Measurements from ENCODE around the gene EIF2AK2.

Gene EIF2AK2

DNA sequence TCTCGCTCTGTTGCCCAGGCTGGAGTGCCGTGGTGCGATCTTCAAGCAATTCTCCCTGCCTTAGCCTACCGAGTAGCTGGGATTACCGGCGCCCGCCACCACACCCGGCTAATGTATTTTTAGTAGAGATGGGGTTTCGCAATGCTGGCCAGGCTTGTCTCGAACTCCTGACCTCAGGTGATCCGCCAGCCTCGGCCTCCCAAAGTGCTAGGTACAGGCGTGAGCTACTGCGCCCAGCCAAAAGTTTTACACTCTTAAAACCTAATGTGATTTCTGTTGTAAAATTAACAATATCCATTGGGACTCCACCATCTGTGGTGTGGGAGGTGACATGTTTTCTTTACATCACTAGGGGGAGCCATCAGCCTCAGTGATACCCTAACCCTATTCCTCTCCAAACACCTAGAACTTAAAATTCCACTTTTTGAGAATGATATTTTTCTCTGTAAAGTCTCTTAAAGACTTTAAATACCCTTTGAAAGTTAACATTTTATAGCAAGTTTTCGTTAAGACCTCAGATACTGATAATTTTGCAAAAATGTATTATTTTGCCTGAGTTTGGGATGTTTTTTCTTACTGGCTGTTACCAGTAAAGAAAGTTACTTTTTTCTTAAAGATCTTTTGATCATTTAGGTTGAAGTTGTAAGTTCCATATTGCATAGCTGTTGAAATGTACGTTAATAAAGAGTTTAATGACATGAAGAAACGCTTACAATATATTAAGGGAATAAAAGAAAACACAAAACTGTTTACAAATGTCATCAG is 11.6 kb upstream of the EIF2AK2 start:
- DNase-seq = peak; percentile 9 to 46

DNA sequence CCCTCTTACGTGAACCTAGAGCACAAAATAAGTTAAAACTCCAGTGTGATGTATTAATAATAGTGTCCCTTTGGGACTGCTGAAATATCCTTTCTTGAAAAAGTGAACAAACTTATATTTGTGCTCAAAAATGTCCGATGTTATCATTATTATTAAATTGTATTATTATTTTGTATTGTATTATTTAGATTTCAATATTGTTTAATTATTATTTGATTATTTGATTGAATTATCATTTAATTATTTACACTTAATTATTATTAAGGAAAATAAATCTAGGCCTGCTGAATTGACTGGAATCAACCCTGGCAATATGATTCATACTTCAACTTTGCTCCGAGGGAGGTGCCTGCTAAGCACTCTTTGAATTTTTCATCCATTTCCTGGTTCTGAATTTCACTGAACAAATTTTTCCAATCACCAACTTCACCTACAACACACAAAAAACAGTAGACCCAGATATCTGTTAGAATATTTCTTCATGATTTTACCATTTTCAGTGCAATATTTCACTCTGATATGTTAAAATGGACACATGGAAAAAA is 10.9 kb upstream of the EIF2AK2 start:
- DNase-seq = no peak

DNA sequence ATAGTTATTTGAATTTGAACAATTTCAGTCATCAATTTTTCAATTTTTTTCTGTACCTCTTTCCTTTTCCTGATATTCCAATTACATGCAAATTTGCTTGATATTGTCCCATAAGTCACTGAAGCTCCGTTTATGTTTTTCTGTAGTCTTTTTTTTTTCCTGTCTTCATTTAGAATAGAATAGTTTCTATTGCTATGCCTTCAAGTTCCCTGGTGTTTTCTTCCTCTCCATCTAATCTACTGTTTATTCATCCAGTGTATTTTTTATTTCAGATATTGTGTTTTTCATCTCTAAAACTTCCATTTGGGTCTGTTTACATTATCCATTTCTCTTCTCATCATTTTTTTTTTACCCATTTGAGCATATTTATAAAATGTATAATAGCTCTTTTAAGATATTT is 8.0 kb upstream of the EIF2AK2 start:
- DNase-seq = no peak

GRCh38 chr2:37156071-37156856 is 516 bp downstream of the EIF2AK2 start:
- DNase-seq = peak; percentile 36 to 75

DNA sequence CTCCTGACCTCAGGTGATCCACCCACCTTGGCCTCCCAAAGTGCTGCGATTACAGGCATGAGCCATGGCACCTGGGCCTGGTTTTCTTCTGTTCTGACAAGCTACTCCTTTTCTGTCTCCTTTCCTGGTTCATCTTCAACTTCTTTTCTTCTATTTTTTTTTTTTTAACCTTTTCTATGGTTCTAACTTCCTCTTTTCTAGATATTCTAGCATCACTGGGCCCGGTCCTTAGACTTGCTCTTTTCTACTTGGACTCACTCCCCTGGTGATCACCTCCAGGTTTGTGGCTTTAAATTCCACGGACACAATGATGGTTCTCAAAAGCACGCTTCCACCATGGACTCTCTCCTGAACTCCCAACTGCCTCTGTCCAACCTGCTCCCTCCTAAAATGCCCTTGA is 2.0 kb downstream of the EIF2AK2 start:
- DNase-seq = no peak

DNA sequence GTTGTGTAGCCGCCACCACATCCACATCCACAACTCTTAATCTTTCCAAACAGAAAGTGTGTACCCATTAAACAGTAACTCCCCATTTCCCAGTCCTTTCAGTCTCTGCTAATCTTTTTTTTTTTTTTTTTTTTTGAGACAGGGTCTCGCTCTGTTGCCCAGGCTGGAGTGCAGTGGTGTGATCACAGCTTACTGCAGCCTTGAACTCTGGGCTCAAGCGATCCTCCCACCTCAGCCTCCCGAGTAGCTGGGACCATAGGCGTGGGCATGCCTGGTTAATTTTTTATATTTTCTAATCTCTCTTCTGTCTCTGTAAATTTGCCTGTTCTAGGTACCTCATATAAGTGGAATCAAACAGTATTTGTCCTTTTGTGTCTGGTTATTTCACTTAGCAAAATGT is 3.6 kb downstream of the EIF2AK2 start:
- no peak for DNase-seq

GRCh38 chr2:37149626-37150322 is 7.0 kb downstream of the EIF2AK2 start:
- no peak for DNase-seq

GRCh38 chr2:37148325-37148724 is 8.5 kb downstream of the EIF2AK2 start:
- DNase-seq = no peak

DNA sequence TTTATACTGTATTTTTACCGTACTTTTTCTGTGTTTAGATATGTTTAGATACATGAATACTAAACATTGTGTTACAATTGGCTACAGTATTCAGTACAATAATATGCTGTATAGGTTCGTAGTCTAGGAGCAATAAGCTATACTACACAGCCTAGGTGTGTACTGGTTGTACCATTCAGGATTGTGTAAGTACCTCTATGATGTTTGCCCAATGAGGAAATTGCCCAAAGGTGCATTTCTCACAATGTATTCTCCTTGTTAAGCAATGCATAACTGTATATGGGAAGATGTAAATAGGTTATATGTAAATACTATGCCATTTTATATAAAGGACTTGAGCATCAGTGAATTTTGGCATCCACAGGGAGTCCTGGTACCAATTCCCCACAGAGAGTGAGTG is 10.7 kb downstream of the EIF2AK2 start:
- no peak for DNase-seq

DNA sequence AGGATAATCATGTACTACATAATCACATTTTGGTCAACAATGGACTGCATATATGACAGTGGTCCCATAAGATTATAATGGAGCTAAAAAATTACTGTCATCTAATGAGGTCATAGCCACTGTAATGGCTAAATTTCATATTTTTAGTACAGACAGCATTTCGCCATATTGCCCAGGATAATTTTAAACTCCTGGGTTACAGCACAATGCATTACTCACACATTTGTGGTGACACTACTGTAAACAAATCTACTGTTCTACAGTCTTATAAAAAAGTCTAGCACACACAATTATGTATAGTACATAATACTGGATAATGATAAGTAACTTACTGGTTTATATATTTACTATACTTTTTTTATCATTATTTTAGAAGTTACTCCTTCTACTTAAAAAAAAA is 12.8 kb downstream of the EIF2AK2 start:
- DNase-seq = no peak

DNA sequence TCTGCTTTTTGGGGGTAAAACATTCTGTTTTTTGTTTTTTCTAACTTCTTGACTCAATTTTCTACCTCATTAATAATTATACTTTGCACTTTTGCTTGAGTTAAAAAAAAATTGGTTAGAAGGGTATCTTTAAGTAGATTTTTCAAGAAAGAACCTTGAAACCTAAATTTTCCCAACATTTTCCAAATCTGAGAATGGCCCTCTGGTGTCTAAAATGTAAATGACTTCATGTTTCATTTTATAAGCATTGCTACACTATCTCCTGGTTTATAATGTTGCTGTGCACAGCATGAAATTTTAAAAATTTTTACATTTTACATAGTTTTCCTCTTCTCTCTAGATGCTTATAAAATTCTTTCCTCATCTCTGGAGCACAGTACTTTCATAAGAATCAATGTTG is 14.2 kb downstream of the EIF2AK2 start:
- DNase-seq = no peak

DNA sequence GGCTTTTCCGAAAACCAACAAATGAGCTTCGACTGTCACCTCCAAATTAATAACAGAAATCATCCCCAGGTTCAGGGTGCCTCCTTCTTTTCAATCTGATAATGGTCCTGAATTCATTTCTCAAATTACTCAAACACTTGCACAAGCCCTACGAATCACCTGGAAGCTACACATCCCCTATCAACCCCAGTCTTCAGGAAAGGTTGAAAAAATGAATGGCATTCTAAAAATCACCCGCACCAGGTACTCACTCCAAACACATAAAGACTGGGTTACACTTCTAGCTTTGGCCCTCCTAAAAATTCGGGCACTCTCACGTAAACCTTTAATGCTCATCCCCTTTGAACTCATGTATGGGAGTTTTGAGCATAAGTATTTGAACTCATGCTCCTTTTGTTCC is 23.9 kb downstream of the EIF2AK2 start:
- DNase-seq = no peak

DNA sequence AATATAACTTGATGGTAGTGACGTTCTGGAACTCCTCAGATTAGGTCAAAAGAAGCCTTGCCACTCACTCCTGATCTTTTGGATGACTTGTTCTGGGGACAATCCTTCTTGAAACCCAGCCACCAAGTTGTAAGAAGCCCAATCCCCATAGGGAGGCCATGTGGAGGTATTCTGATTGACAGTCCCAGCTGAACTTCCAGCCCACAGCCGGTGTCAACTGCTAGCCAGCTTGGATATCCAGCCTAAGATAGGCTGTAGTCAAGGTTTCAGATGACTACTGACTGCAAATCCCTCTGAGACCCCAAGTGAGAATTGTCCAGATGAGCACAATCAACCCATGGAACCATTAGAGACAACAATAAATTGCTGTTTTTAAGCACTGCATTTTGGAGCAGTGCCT is 31.4 kb downstream of the EIF2AK2 start:
- no peak for DNase-seq

- no peak for DNase-seq
Observed at GRCh38 chr2:37119157-37119556, 37.6 kb downstream of the EIF2AK2 start.

DNA sequence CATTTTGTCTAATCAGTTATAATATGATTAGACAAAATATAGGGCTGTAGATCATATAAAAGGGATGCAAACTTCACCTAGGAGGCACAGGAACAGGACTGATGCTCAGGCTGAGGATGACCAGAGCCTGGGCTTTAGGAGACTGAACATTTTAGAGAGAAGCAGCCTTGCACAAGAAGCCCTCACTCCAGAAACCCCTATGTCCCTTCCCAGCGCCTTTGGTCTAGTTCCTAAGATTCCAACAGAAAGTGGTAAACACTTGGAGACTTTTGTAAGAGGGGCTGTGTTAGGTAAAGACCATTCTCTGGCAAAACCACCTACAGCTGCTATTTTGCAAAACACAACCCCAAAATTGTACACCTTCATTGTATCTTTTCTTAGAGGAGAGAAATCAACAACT is 39.2 kb downstream of the EIF2AK2 start:
- no peak for DNase-seq

GRCh38 chr2:37111958-37112357 is 44.8 kb downstream of the EIF2AK2 start:
- DNase-seq = no peak

DNA sequence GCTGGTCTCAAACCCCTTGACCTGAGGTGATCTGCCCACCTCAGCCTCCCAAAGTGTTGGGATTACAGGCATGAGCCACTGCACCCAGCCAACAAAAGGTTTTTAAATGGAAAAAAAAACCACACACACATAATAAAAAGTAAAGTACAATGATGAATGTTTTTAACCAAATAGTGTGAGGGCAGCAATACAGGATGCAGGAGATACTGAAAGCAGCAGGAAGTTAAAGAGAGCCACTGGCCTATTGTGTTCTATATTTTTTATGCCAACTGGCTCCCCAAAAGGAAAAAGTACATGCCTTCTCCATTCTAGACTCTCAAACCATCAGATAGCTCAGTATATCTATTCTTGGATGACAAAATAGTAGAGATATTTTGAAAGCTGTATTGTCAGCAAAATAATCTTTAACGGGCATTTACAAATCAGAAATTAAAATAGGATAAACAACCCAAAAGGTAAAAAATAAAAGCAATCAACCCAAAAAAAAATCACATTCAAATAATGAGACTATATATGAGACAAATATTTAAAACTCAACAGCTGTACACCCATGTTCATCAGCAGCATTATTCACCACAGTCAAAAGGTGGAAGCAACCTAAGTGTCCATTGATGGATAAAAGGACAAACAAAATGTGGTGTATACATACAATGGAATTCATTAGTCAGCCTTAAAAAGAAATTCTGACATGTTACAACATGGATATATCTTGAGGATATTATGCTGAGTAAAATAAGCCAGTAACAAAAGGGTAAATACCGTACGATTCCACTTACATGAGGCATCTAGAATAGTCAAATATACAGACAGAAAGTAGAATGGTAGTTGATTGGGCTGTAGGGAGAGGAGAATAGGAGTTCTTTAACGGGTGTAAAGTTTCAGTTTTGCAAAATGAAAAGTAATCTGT is 46.2 kb downstream of the EIF2AK2 start:
- no peak for DNase-seq

- DNase-seq = no peak
Observed at GRCh38 chr2:37109523-37109922, 47.3 kb downstream of the EIF2AK2 start.

- no peak for DNase-seq
Observed at GRCh38 chr2:37105150-37105549, 51.6 kb downstream of the EIF2AK2 start.

- DNase-seq = no peak
Observed at GRCh38 chr2:37104178-37104577, 52.6 kb downstream of the EIF2AK2 start.

GRCh38 chr2:37102588-37102987 is 54.2 kb downstream of the EIF2AK2 start:
- DNase-seq = no peak

- DNase-seq = peak in 1 of 2 experiments; percentile 2
Observed at GRCh38 chr2:37100054-37100453, 56.7 kb downstream of the EIF2AK2 start.

Data from NCI-H526 (cell line).